Lung (tissue), 12 donors: ENCODE data around the gene INPP4A. TPM values are rescaled to one million over a fixed set of nuclear protein-coding genes. Genes with fewer than 3 reads are reported as not detected.
"Not testable (repeated sequence)": the region's sequence is repeated elsewhere in the genome, so short reads cannot be mapped to it uniquely, and the experiment has no call there.

ENCODE experiments used
- ATAC-seq: fragments of 200-7000 bp; cut with Tn5 transposase; one replicate; pipeline ENCODE4 v1.9.1; 2020; ENCODE audit warnings: moderate number of reproducible peaks; ENCODE audit not compliant: insufficient read depth, low FRiP score
- DNase-seq, 3 donors: peaks; one replicate each; pipeline ENCODE4 v3.0.0-alpha.2; 2013 to 2017
- H3K27ac ChIP-seq, 2 donors: one replicate each; pipeline ENCODE4 v1.5.1; 2013; ENCODE audit warnings: mild to moderate bottlenecking in 2 of 2, moderate library complexity in 2 of 2, control low read depth in 1 of 2, inconsistent platforms in 1 of 2, low read depth in 1 of 2, low read length in 1 of 2
- H3K27me3 ChIP-seq, 3 donors: one replicate each; pipeline ENCODE4 v1.5.1; 2013; ENCODE audit warnings: low read length in 2 of 3; ENCODE audit not compliant: control insufficient read depth in 3 of 3, insufficient read depth in 3 of 3
- H3K36me3 ChIP-seq, 4 donors: one replicate each; pipeline ENCODE4 v1.5.1; 2013; ENCODE audit warnings: low read length in 4 of 4, mild to moderate bottlenecking in 1 of 4, moderate library complexity in 1 of 4; ENCODE audit not compliant: control insufficient read depth in 4 of 4, insufficient read depth in 4 of 4
- H3K4me1 ChIP-seq, 5 donors: one replicate each; pipeline ENCODE4 v1.5.1; 2013; ENCODE audit warnings: low read length in 5 of 5, mild to moderate bottlenecking in 2 of 5, moderate library complexity in 1 of 5; ENCODE audit not compliant: control insufficient read depth in 5 of 5, insufficient read depth in 5 of 5
- H3K4me3 ChIP-seq: one replicate; pipeline ENCODE4 v1.5.1; 2013; ENCODE audit warnings: mild to moderate bottlenecking, control low read depth, moderate library complexity
- H3K9ac ChIP-seq, 2 donors: one replicate each; pipeline ENCODE4 v1.5.1; 2013; ENCODE audit warnings: low read length in 2 of 2, control low read depth in 1 of 2; ENCODE audit not compliant: insufficient read depth in 1 of 2
- H3K9me3 ChIP-seq, 4 donors: one replicate each; pipeline ENCODE4 v1.5.1; 2013; ENCODE audit warnings: low read length in 3 of 4, mild to moderate bottlenecking in 1 of 4, moderate library complexity in 1 of 4; ENCODE audit not compliant: control insufficient read depth in 4 of 4, insufficient read depth in 3 of 4
- CTCF ChIP-seq: IDR thresholded peaks from 2 replicates; pipeline ENCODE4 v1.5.1; 2012; ENCODE audit warnings: mild to moderate bottlenecking; ENCODE audit errors: control extremely low read depth, extremely low read depth
- WGBS, 2 donors: extraction: QIAGEN DNeasy Blood & Tissue Kit; methylation state at CpG; one replicate each; pipeline ENCODE4 v1.1.7; 2013; 5-methylcytosine and 5-hydroxymethylcytosine counted together
- polyA plus RNA-seq, 2 donors: library from polyadenylated mRNA; stranded (reverse); fragments of 200-250 nt; gene quantifications; one replicate each; pipeline ENCODE4 v1.2.1, GENCODE V29; 2013
- total RNA-seq, 2 donors: library from RNA; depleted of rRNA in 1 of 2; stranded (reverse); fragments of >200 nt in 1 of 2; gene quantifications; one replicate each; pipeline ENCODE4 v1.2.1, GENCODE V29; 2014 to 2021
- donor health status: control.
- donor health status: control.
- donor health status: Bipolar disorder and iron deficiency.
- donor health status: healthy.
- donor health status: DM: yes; HTN: yes; CAD: no.

INPP4A gene
- total and polyA plus RNA-seq, 4 donors = 8.0 to 43.3 (median 19.8) TPM

- no peaks in the 10 kb centered on the region for H3K9me3 ChIP-seq
- 82 to 87% methylated on average over 5 of the region's 5 CpGs for WGBS, 2 donors
- H3K4me3 ChIP-seq = no peak overlapping the region
- H3K27ac ChIP-seq = no peak overlapping the region
- no peak for TF ChIP-seq CTCF
- no peak overlapping the region for H3K9ac ChIP-seq
- H3K36me3 ChIP-seq = no peaks in the 10 kb centered on the region
- ATAC-seq (no peak), DNase-seq (no peak)
- peaks cover 0 to 1% (median 0%) of the 10 kb centered on the region in 5 donors for H3K4me1 ChIP-seq
- peaks cover 0 to 2% (median 0%) of the 10 kb centered on the region in 3 donors for H3K27me3 ChIP-seq
These were observed 36.5 kb upstream of the INPP4A start for GRCh38 chr2:98408155-98408554.

GRCh38 chr2:98412751-98413458 is 31.8 kb upstream of the INPP4A start:
- WGBS, 2 donors = 27 to 31% methylated on average over 5 of the region's 5 CpGs
- peak in 2 of 3 donors; percentile 60 to 61 for DNase-seq
- peak; percentile 68 for TF ChIP-seq CTCF
- peaks cover 0 to 2% (median 0%) of the 10 kb centered on the region in 3 donors for H3K27me3 ChIP-seq
- H3K4me1 ChIP-seq = no peaks in the 10 kb centered on the region
- H3K9me3 ChIP-seq = peaks cover 0 to 3% (median 0%) of the 10 kb centered on the region in 4 donors
- H3K36me3 ChIP-seq = no peaks in the 10 kb centered on the region
- no peak overlapping the region for H3K27ac ChIP-seq
- ATAC-seq = peak; percentile 58
- no peak overlapping the region for H3K9ac ChIP-seq
- no peak overlapping the region for H3K4me3 ChIP-seq

- not testable (repeated sequence) for H3K9me3 ChIP-seq, DNase-seq, H3K9ac ChIP-seq, H3K27me3 ChIP-seq, H3K27ac ChIP-seq, H3K4me3 ChIP-seq, H3K4me1 ChIP-seq, ATAC-seq, H3K36me3 ChIP-seq
- WGBS, 2 donors = 73 to 89% methylated on average over 7 of the region's 7 CpGs
These were observed 30.4 kb upstream of the INPP4A start for GRCh38 chr2:98414246-98414645.

- ATAC-seq, H3K9ac ChIP-seq, H3K9me3 ChIP-seq, H3K4me1 ChIP-seq, H3K36me3 ChIP-seq, H3K27ac ChIP-seq, H3K4me3 ChIP-seq, DNase-seq, H3K27me3 ChIP-seq: not testable (repeated sequence)
- WGBS, 2 donors = 87 to 94% methylated on average over 9 of the region's 9 CpGs
These were observed 28.9 kb upstream of the INPP4A start for GRCh38 chr2:98415719-98416248.
